ENCODE data around the gene EEA1. TPM values are rescaled to one million over a fixed set of nuclear protein-coding genes. Genes with fewer than 3 reads are reported as not detected.

EEA1 gene
- total and polyA plus RNA-seq, 2 of the 8 experiments (the other 6 are each of a cell fraction or from before 2014, with no cell fraction given): 1.0 to 18.8 TPM

- TF ChIP-seq CHD7 (IDR thresholded peaks at IDR 0.05; ENCODE audit: insufficient replicate concordance, low read length) (no peak), FOSL1 (IDR thresholded peaks at IDR 0.05; ENCODE audit: insufficient read depth, low read depth, low read length) (no peak), SUZ12 (IDR thresholded peaks at IDR 0.05; ENCODE audit: low read length) (no peak), RXRA (IDR thresholded peaks at IDR 0.05; ENCODE audit: insufficient read depth, low read depth, low read length) (no peak), SP2 (IDR thresholded peaks at IDR 0.05; ENCODE audit: low read length) (no peak), SIN3A (conservative IDR thresholded peaks at IDR 0.05 in 1 of 2, IDR thresholded peaks at IDR 0.05 in 1 of 2; ENCODE audit: low read depth in 1 of 2, low read length in 2 of 2) (no peak), ASH2L (IDR thresholded peaks at IDR 0.05; ENCODE audit: low read length) (no peak), EZH2 (IDR thresholded peaks at IDR 0.05; ENCODE audit: low read depth, low read length, severe bottlenecking) (no peak), KDM1A (IDR thresholded peaks at IDR 0.05; ENCODE audit: borderline replicate concordance, low read length) (no peak), E2F6 (IDR thresholded peaks at IDR 0.05) (no peak)
Measured at GRCh38 chr12:92899386-92900001, 29.6 kb downstream of the EEA1 start (continued).

Measured in H1 (cell line).